GM19025 (cell line): ENCODE data around the gene TANC1.

Experiments
- ATAC-seq: cut with Tn5 transposase; IDR thresholded peaks from one replicate; pipeline ENCODE4 v1.9.1; 2021; ENCODE audit warnings: mild to moderate bottlenecking, low read depth, moderate library complexity; ENCODE audit not compliant: unreplicated experiment

Gene TANC1

DNA sequence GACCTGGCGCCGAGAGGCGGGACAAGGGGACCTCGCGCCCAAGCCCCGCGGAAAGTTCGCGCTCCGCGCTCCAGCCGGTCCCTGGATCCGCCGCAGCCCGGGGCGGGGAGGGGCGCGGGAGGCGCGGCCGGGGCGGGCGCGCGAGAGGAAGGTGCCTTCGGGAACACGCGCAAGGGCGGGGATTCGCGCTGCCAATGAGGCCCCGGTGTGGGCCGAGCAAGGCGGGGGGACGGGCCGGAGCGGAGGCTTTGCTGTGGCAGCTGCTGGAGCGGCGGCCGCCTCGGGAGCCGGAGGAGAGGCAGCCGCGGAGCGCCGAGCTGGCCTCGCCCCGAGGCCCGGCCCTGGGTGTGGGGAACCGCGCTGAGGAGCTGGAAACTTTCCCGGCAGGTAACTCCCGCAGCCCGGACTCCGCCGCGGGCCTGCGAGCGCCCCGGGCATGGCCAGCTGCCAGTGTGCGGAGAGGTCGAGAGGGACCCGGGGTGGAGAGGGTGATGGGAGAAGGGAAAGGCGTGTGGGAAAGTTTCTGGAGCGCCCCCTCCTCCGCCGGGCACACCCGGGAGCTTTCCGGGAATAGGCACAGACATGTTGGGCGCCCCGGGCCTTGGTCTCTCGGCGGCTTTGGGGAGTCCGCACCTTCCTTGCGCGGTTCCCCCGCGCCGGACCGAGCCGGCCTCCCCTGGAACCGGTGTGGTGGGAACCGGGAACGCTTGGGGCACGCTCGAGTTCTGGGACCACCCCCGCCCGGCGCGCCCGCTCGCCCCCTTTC, at the start of gene TANC1:
TSS of gene TANC1 (plus strand) at position 245 of the 766 bp plus-strand sequence. CDS start 97,271 bp downstream, outside the sequence.
- ATAC-seq: peak; percentile 88

DNA sequence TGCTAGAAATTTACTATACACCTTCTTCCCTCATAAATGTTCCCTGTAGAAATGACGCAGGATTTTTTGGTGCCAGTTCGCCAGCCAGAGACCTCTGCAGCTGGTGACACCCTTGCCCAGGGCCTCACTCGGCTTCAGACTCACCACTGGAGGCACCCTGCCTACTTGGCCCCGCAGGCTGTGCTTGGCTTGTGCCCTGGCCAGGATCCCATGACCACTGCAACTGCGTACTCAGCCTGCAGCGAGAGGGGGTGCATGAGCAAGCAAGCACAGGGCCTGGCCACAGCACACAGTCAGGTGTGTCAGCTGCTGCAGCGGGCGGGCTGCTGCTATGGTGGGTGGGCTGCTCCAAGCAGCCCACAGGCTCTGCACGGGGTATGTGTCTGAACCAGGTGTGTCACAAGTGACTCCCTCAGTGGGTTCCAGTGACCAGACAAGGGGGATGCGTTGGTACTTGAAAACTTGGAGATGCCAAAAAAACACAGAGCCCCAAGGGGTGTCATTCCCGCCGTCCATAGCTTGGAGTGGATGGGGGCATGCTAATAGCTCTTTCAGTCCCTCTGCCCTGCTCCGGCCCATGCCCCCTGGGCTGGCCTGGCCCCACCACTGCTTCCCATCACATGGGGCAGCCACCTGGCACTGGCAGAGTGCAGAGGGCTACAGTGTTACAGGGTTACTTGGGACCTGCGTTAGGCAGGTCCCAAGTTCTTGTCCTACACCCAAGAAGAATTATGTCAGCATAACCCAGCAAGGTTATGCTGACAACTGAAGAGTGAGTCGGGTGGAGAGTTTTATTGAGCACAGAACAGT, 46.6 kb upstream of the TANC1 start:
- ATAC-seq: no peak

DNA sequence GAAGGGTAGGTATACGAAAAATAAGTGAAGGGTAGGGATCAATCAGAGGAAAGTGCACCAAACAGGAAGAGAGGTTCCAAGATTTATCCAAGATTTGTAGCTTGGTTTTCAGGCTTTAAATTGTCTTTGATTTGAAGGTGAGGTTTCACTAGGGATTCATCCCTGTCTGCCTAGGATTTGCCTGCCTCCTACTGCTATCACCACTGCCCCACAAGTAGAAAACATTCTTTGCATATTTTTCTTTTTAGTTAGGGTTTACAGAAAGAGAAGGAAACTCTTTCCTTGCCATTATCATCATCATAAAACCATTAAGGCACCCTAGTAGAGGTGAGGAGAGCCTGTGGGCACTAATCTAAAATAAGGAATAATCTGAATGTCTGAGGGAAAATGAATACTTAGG, 45.8 kb upstream of the TANC1 start:
- ATAC-seq: no peak

DNA sequence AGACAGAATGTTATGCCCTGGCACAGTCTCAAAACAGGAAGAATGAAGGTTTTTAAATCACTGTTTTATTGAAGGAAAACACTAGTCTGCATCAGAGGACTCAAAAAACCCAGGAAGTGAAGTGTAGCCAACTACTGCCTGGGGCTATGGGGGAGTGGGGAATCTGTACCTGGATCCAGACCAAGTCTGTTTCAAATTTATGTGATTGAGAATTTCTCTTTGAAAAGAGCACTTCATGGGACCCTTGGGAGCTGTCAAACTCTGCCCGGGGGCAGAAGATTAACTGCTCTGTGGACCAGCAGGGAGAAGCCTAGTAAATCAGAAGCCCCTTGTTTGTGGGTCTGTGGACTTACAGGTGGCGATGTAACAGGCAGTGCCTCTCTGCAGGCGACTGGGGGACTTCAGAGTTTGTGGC, 45.3 kb upstream of the TANC1 start:
- ATAC-seq: no peak

DNA sequence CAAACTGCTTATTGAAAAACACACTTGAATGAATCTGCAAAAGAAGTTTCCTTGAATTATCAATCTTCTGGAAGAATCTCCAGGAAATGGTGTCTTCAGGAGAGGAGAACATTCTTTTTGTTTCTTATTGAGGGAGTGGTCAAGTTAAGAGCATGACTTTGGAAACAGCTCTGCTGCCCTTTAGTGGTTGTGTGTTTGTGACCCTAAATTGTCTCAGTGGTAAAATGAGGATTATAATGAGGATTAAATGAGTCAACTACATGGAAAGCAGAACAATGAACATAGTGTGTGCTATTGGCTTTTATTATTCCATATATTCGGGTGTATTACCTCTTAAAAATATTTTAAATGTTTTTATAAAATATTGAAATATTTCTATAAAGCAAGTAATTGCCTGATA, 44.8 kb upstream of the TANC1 start:
- ATAC-seq: no peak

DNA sequence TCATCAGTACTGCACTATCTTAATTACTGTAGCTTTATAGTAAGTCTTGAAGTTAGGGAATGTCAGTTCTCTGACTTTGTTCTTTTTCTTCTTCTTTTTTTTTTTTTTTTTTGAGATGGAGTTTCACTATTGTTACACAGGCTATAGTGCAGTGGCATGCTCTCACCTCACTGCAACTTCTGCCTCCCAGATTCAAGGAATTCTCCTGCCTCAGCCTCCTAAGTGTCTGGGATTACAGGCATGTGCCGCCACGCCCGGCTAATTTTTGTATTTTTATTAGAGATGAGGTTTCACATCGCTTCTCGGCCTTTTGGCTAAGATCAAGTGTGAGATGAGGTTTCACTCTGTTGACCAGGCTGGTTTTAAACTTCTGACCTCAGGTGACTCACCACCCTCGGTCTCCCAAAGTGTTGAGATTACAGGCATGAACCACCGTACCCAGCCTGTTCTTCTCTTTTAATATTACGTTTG, 41.9 kb upstream of the TANC1 start:
- ATAC-seq: no peak

DNA sequence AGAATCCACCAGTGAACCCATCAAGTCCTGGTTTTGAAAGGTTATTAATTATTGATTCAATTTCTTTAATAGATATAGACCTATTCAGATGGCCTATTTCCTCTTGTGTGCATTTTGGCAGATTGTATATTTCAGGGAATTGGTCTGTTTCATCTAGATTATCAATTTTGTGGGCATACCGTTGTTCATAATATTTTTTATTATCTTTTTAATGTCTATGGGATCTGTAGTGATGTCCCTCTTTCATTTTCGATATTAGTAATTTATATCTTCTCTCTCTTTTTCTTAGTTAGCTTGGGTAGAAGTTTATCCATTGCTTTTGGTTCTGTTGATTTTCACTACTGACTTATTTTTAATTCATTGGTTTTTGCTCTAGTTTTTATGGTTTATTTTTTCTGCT, 39.9 kb upstream of the TANC1 start:
- no peak for ATAC-seq

DNA sequence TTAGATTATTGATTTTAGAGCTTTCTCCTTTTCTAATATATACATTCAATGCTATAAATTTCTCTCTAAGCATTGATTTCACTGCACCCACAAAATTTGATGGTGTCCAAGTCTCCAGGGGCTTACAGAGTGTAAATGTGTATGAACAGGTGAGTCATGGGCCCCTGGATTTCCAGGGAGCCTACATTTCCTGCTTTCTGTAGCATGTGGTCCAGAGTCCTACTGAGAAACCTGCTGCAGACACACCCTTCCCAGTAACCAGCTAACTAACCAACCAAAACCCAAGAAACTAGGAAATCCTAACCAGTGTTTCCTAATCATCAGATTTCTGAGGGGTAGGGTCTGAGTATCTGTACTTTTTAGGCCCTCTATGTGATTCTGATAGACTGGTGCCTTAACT, 39.5 kb upstream of the TANC1 start:
- ATAC-seq: no peak

DNA sequence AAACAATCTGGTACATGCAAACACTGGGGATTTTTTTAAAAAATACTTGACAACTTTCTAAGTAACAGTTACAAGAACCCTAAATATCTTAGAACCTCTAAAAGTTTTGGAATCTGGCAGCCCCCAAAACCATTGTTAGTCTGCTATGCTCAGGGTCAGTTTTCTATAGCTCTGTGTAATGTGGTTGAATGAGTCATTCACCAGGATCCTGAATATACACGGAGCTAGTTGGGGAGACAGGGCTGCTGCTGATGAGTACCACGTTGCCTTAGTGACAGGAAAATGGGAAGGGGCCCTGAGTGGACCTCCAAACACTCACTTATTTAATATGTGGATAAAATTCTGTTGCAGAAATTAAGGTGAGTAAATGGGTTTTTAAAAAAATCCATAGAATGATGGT, 36.9 kb upstream of the TANC1 start:
- no peak for ATAC-seq

DNA sequence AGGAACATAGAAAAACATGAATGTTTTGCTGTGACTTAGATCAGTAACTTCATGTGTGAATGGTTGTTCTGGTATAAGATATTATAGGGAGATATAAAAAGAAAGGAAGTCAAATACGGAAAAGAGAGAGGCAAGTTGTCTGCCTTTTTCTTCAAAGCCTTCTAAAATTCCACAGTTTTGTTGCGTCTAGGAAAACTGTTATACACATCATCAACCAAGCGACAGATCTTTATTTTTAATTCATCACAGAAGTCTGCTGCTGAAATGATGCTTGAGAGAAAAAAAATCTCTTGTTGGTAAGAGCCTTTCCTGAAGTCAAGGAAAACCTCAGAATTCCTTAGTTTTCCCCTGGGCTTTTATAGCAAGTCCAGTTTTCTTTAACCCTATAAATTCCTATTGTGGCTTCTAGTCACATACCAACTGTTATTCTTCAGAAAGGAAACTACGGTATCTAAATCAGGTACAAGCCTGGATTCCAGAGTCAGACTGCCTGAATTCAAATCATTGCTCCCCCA, 36.3 kb upstream of the TANC1 start:
- no peak for ATAC-seq

DNA sequence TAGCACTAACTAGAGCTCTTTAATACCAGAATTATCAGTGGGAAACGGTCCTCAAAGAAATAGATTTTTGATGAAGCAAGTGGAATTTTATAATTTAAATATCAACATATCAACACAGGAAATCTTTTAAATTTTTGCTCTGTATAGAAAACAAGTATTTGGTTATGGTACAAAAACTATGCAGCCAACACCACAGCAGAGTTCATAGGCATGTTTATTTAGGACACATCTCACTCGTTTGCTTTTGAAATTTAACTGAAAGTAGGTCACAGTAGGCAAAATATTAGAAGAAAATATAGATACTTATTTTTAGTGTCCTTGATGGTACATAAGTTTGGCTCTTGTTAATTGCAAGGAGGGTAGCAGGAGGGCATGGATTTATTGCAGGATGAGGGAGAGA, 34.3 kb upstream of the TANC1 start:
- ATAC-seq: no peak

DNA sequence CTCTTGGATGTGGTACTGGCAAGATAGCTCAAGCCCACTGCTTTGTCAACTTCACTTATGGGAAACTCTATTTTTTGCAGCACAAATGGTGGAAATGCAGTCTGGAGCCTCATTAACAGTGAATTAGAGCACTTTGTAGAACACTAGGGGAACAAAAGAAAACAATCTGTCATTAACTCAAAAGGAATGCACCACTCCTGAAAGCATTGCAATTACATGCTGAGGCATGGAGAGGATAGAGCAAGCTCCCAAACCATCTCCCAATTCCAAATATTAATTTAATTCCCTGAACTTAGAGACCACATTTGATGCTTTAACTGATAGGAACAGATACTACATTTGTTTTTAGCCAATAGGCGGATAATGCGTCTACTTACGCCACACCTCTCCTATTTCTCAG, 32.8 kb upstream of the TANC1 start:
- no peak for ATAC-seq

DNA sequence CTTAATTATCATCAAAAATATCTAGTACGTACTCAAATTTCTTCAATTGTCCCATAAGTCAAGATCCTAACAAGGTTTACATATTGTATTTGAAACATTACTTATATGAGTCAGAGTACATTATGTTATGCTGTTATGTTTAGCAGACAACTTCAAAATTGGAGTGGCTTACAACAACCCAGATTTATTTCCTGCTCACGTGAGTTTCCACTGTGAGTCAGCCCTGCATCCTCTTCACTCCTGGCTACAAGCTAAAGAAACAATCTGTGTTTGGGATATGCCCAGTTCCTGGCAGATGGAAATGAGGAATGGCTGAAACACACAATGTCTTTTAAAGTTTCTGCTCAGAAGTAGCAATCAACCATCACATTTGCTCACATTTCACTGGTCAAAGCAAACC, 31.5 kb upstream of the TANC1 start:
- no peak for ATAC-seq

DNA sequence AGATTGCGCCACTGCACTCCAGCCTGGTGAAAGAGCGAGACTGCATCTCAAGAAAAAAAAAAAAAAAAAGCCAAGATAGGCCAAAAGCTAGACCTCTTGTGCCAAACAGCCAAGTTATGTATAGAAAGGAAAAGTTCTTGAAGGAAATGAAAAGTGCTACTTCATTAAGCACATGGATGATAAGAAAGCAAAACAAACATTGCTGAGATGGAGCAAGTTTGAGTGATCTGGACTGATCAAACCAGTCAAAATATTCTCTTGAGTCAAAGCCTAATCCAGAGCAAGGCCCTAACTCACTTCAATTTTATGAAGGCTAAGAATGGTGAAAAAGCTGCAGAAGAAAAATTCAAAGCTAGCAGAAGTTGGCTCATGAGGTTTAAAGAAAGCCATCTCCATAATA, 28.1 kb upstream of the TANC1 start:
- ATAC-seq: no peak

DNA sequence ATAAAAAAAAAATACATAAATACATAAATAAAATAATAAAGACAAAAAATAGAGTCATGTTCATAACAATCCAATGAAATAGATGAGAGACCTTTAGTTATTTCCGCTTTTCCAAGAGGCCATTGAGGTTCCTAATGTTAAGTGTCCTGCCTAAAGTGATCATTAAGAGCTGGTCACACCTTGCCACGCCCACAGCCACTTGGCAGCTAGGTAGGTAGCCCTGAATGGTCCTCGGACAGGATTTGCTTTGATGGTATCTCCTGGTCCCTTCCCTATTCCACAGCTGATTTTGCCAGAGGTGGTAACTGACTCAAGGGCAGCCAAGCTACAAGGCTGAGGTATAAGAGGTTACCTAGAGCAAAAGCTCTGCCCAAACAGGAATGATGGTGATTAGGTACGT, 24.5 kb upstream of the TANC1 start:
- ATAC-seq: no peak

DNA sequence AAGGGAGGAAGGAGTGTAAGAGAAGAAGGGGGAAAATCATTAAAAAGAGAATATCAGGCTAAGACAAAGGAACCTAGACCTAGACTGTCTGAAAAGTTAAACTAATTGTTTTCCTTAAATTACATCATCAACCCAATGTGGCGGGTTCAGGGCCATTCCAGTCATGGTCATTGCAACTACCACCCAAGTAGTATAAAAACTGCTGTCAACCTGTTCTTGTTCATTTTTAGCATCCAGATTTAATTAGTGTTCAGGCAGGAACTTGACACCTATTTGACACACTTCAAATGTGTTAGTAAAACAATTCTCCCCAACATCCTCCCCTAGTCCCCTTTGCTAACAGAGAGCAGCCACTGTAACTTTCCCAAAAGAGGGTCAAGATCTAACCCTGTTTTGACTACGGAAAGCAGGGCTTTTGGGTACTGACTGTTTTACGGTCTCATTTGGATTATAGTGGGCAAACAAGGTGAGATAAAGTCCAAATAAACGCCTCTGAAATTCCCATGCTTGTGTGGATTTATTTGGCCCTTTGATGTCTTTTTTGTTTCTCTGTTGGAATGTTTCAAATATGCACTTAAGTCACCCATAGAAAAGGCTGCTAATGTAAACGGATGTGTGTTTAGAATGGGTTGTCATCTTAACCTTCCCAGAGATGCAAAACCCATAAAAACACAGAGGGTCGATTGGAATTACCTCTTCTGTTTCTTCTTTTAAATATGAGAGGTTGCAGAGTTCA, 19.3 kb upstream of the TANC1 start:
- no peak for ATAC-seq

DNA sequence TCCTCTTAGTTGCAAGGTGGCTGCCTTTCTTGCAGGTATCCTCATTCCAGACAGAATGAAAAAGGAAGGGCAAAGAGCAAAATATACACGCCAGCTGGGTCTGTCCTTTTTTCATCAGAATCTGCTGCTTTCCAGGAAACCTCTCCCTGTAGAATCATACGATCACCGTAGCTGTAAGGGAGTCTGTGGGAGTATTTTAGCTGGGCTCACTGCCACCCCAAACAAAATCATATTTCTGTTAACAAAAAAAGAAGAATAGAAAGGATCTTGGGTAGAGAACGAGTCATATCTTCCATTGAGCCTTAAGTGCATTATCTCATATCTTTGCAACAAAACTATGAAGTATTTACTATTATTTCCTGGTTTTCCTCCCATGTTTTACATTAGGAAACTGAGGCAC, 15.0 kb upstream of the TANC1 start:
- no peak for ATAC-seq

DNA sequence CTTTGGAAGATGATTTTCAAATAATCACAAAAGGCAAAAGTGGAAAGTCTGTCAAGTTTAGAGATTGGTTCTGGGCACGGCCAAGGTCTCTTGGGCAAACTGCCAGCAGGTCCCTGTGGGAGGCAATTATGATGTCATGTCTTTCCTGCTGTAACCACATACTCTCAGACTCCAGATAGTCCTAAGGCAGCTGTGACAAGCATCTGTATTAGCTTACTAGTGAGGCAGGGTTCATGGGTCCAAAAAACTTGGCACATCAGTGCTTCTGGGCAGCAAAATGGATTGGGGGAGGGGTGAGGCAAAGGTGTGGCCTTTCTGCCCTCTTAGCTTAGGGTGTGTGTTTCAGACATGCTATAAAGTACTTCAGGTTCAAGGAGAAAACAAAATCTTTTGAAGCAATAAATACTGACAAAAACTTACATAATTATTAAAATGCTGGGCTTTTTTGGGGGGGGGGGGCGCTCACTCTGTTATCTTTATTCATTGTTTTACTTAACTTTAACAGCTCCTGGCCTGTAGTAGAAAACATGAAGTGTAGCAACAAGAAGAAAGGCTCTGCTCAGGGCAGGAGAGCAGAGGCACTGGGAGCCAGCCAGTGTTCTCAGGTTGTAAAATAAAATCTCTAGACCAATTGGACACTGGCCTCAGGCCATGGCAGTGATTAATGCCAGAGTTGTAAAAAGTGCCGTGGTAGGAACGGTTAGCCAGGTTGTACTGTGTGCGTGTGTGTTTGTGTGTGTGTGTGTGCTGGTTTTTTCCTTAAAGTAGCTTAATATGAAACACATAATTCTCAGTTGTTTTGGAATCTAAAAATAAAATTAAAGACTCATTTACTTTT, 14.3 kb upstream of the TANC1 start:
- peak; percentile 49 for ATAC-seq

DNA sequence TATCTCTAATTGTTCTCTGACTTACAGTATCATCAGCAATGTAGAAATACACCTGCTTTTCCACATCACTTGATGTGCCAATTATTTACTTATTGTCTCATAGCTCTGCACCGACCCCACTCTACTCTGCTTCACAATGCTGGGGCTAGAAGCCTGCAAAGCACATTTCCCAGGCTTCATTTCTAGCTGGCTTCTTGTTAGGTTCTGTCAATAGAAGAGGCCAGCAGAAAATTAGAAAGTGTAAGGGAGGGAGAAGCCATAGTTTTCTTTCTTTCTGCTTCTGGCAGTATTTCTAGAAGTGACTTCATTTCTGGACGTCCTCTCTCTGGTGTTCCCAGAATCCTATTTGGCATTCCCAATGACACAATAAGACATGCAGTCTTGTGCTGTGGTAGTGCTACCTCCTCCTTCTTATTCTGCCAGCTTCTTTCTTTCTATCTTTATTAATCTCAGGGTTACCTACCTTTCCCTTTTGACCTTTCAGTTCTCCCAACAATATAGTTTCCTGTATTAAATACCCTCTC, 12.5 kb upstream of the TANC1 start:
- ATAC-seq: no peak

DNA sequence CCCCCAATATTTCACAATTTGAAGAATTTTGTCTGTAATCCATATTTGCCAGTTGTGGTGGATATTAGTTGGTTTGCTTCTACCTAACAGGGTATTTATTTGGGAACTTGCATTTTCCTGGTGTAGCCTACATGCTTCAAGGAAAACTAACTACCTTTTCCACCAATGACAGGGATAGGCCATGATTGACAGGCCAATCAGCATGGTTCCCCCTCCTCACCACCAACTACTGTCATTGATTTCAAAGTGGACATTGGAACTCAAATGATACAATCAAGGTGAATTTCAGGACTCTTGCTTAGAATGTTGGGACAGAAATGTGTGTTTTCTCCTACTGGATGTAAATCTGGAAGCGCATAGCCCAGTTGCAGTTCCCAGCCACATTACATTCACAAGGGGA, 10.1 kb upstream of the TANC1 start:
- ATAC-seq: no peak
